Activated T-cell treated with anti-CD3 and anti-CD28 coated beads, Interleukin-2, amount 50 U/mL, for 24 hours (primary cell): Measurements from ENCODE around the gene GPD1L.
"Not testable (repeated sequence)": the region's sequence is repeated elsewhere in the genome, so short reads cannot be mapped to it uniquely, and the experiment has no call there.

Source experiments
- DNase-seq: peaks from one replicate; pipeline ENCODE4 v3.0.0-alpha.2; 2020
- H3K27ac Mint-ChIP-seq: 2 replicates; pipeline ENCODE4 v1.8.0; 2020; ENCODE audit warnings: mild to moderate bottlenecking, mixed read lengths
- H3K27me3 Mint-ChIP-seq: 2 replicates; pipeline ENCODE4 v1.8.0; 2020; ENCODE audit warnings: mixed read lengths
- H3K36me3 Mint-ChIP-seq: 2 replicates; pipeline ENCODE4 v1.8.0; 2020; ENCODE audit warnings: low read depth, mixed read lengths
- H3K4me1 Mint-ChIP-seq: 2 replicates; pipeline ENCODE4 v1.8.0; 2020; ENCODE audit warnings: low read depth, mixed read lengths
- H3K4me3 Mint-ChIP-seq: 2 replicates; pipeline ENCODE4 v1.8.0; 2020; ENCODE audit warnings: mild to moderate bottlenecking, moderate library complexity, mixed read lengths
- H3K9me3 Mint-ChIP-seq: 2 replicates; pipeline ENCODE4 v1.8.0; 2020; ENCODE audit warnings: mixed read lengths

The GPD1L gene

GRCh38 chr3:32172420-32172819, 66.0 kb downstream of the GPD1L start:
- Mint-ChIP-seq H3K4me3 (no peak overlapping the region), H3K36me3 (peaks cover 42% of the 10 kb centered on the region), H3K27me3 (no peaks in the 10 kb centered on the region), H3K27ac (no peak overlapping the region), H3K4me1 (peaks cover 5% of the 10 kb centered on the region), H3K9me3 (peaks cover 13% of the 10 kb centered on the region)
- no peak for DNase-seq

- no peak overlapping the region for H3K4me3 Mint-ChIP-seq
- H3K27ac Mint-ChIP-seq: no peak overlapping the region
- H3K27me3 Mint-ChIP-seq: no peaks in the 10 kb centered on the region
- peaks cover 10% of the 10 kb centered on the region for H3K4me1 Mint-ChIP-seq
- peaks cover 17% of the 10 kb centered on the region for H3K36me3 Mint-ChIP-seq
- peaks cover 13% of the 10 kb centered on the region for H3K9me3 Mint-ChIP-seq
- no peak for DNase-seq
These were observed 69.3 kb downstream of the GPD1L start for GRCh38 chr3:32175607-32176197.

GRCh38 chr3:32176989-32177701, 70.7 kb downstream of the GPD1L start:
- Mint-ChIP-seq H3K27ac (no peak overlapping the region), H3K36me3 (peaks cover 3% of the 10 kb centered on the region), H3K27me3 (no peaks in the 10 kb centered on the region), H3K4me1 (peaks cover 10% of the 10 kb centered on the region), H3K4me3 (peak overlapping the region; percentile 3), H3K9me3 (peaks cover 3% of the 10 kb centered on the region)
- peak; percentile 46 for DNase-seq

GRCh38 chr3:32177702-32178198, 71.3 kb downstream of the GPD1L start:
- DNase-seq: no peak
- no peaks in the 10 kb centered on the region for H3K36me3 Mint-ChIP-seq
- peaks cover 10% of the 10 kb centered on the region for H3K4me1 Mint-ChIP-seq
- no peaks in the 10 kb centered on the region for H3K27me3 Mint-ChIP-seq
- H3K27ac Mint-ChIP-seq: no peak overlapping the region
- peak overlapping the region; percentile 3 for H3K4me3 Mint-ChIP-seq
- H3K9me3 Mint-ChIP-seq: no peaks in the 10 kb centered on the region

- peaks cover 10% of the 10 kb centered on the region for H3K4me1 Mint-ChIP-seq
- no peaks in the 10 kb centered on the region for H3K9me3 Mint-ChIP-seq
These were observed 73.8 kb downstream of the GPD1L start for GRCh38 chr3:32180141-32180784.

GRCh38 chr3:32181365-32181764, 74.9 kb downstream of the GPD1L start:
- no peak overlapping the region for H3K4me3 Mint-ChIP-seq

More at GRCh38 chr3:32180141-32180784, 73.8 kb downstream of the GPD1L start:
- Mint-ChIP-seq H3K36me3 (no peaks in the 10 kb centered on the region), H3K27me3 (no peaks in the 10 kb centered on the region), H3K4me3 (no peak overlapping the region), H3K27ac (no peak overlapping the region)
- no peak for DNase-seq

GRCh38 chr3:32181796-32182195, 75.4 kb downstream of the GPD1L start:
- Mint-ChIP-seq H3K9me3 (no peaks in the 10 kb centered on the region), H3K27ac (no peak overlapping the region), H3K27me3 (no peaks in the 10 kb centered on the region), H3K4me3 (no peak overlapping the region), H3K36me3 (no peaks in the 10 kb centered on the region), H3K4me1 (peaks cover 10% of the 10 kb centered on the region)
- no peak for DNase-seq

More at GRCh38 chr3:32181365-32181764, 74.9 kb downstream of the GPD1L start:
- no peak overlapping the region for H3K27ac Mint-ChIP-seq
- H3K27me3 Mint-ChIP-seq: no peaks in the 10 kb centered on the region
- DNase-seq: no peak
- no peaks in the 10 kb centered on the region for H3K36me3 Mint-ChIP-seq
- peaks cover 10% of the 10 kb centered on the region for H3K4me1 Mint-ChIP-seq
- H3K9me3 Mint-ChIP-seq: no peaks in the 10 kb centered on the region

GRCh38 chr3:32184187-32184730, 77.8 kb downstream of the GPD1L start:
- H3K27ac Mint-ChIP-seq: no peak overlapping the region
- H3K9me3 Mint-ChIP-seq: no peaks in the 10 kb centered on the region
- no peaks in the 10 kb centered on the region for H3K36me3 Mint-ChIP-seq
- H3K4me1 Mint-ChIP-seq: no peaks in the 10 kb centered on the region
- H3K27me3 Mint-ChIP-seq: no peaks in the 10 kb centered on the region
- H3K4me3 Mint-ChIP-seq: no peak overlapping the region
- no peak for DNase-seq

GRCh38 chr3:32186097-32186496, 79.7 kb downstream of the GPD1L start:
- no peaks in the 10 kb centered on the region for H3K4me1 Mint-ChIP-seq
- no peak overlapping the region for H3K27ac Mint-ChIP-seq
- DNase-seq: no peak
- H3K4me3 Mint-ChIP-seq: no peak overlapping the region
- H3K36me3 Mint-ChIP-seq: no peaks in the 10 kb centered on the region
- H3K27me3 Mint-ChIP-seq: peaks cover 7% of the 10 kb centered on the region
- no peaks in the 10 kb centered on the region for H3K9me3 Mint-ChIP-seq

- Mint-ChIP-seq H3K27ac (no peak overlapping the region), H3K4me3 (no peak overlapping the region), H3K27me3 (peaks cover 7% of the 10 kb centered on the region), H3K4me1 (no peaks in the 10 kb centered on the region), H3K9me3 (no peaks in the 10 kb centered on the region), H3K36me3 (no peaks in the 10 kb centered on the region)
- DNase-seq: no peak
These were observed 80.5 kb downstream of the GPD1L start for GRCh38 chr3:32186876-32187275.

GRCh38 chr3:32189693-32190092, 83.3 kb downstream of the GPD1L start:
- DNase-seq: no peak
- peaks cover 7% of the 10 kb centered on the region for H3K27me3 Mint-ChIP-seq
- H3K27ac Mint-ChIP-seq: no peak overlapping the region
- H3K36me3 Mint-ChIP-seq: no peaks in the 10 kb centered on the region
- no peaks in the 10 kb centered on the region for H3K4me1 Mint-ChIP-seq
- H3K4me3 Mint-ChIP-seq: no peak overlapping the region
- no peaks in the 10 kb centered on the region for H3K9me3 Mint-ChIP-seq

GRCh38 chr3:32190556-32190955, 84.1 kb downstream of the GPD1L start:
- not testable (repeated sequence) for DNase-seq, H3K4me1 Mint-ChIP-seq, H3K4me3 Mint-ChIP-seq, H3K9me3 Mint-ChIP-seq, H3K27ac Mint-ChIP-seq, H3K36me3 Mint-ChIP-seq, H3K27me3 Mint-ChIP-seq

- no peak overlapping the region for H3K4me3 Mint-ChIP-seq
- no peaks in the 10 kb centered on the region for H3K4me1 Mint-ChIP-seq
- peaks cover 13% of the 10 kb centered on the region for H3K27me3 Mint-ChIP-seq
- no peak overlapping the region for H3K27ac Mint-ChIP-seq
- DNase-seq: no peak
- no peaks in the 10 kb centered on the region for H3K36me3 Mint-ChIP-seq
- H3K9me3 Mint-ChIP-seq: no peaks in the 10 kb centered on the region
These were observed 86.7 kb downstream of the GPD1L start for GRCh38 chr3:32193101-32193500.

GRCh38 chr3:32194653-32195052, 88.2 kb downstream of the GPD1L start:
- DNase-seq: no peak
- no peaks in the 10 kb centered on the region for H3K36me3 Mint-ChIP-seq
- H3K4me1 Mint-ChIP-seq: no peaks in the 10 kb centered on the region
- H3K27ac Mint-ChIP-seq: no peak overlapping the region
- peaks cover 10% of the 10 kb centered on the region for H3K27me3 Mint-ChIP-seq
- no peak overlapping the region for H3K4me3 Mint-ChIP-seq
- H3K9me3 Mint-ChIP-seq: no peaks in the 10 kb centered on the region
